ENCODE results near the gene GNG3. TPM values are rescaled to one million over a fixed set of nuclear protein-coding genes. Genes with fewer than 3 reads are reported as not detected.
A peak's percentile ranks its signal among the peaks of the same experiment; 100 is the strongest.

Gene GNG3
- total and polyA plus RNA-seq, 2 experiments from 2014 or later, result 0.23 to 1.2 TPM

GRCh38 chr11:62712861-62713260 is 5.4 kb downstream of the GNG3 start:
- no peak for DNase-seq (ENCODE audit: low spot score)
- Histone ChIP-seq H3K9me2 (replicated peaks; ENCODE audit: insufficient read depth) (no peaks in the 10 kb centered on the region), H3K9me3 (ENCODE audit: low read depth) (no peaks in the 10 kb centered on the region), H3K27me3 (no peaks in the 10 kb centered on the region), H3K4me1 (ENCODE audit: insufficient read depth) (peaks cover 38% of the 10 kb centered on the region), H3K79me2 (peaks cover 29% of the 10 kb centered on the region), H3K4me2 (peak overlapping the region; percentile 11), H3K36me3 (replicated peaks; ENCODE audit: insufficient read depth, low read depth) (no peaks in the 10 kb centered on the region), H2AFZ (no peak overlapping the region), H3K4me3 (no peak overlapping the region), H3K27ac (peak overlapping the region; percentile 74), H4K20me1 (ENCODE audit: insufficient read depth, poor library complexity, severe bottlenecking) (no peaks in the 10 kb centered on the region)
- WGBS (ENCODE audit: low lambda C conversion rate, missing lambda C conversion rate), result 79% methylated on average over 3 of the region's 3 CpGs
- TF ChIP-seq EZH2phosphoT487 (IDR thresholded peaks at IDR 0.05; ENCODE audit: low read depth, severe bottlenecking, unreplicated experiment) (no peak), EZH2 (IDR thresholded peaks at IDR 0.05; ENCODE audit: borderline replicate concordance) (no peak), CTCF (IDR thresholded peaks at IDR 0.05; ENCODE audit: poor library complexity) (no peak)

- H3K79me2 ChIP-seq, result peaks cover 29% of the 10 kb centered on the region
- H3K9me3 ChIP-seq (ENCODE audit: low read depth), result no peaks in the 10 kb centered on the region
- peaks cover 3% of the 10 kb centered on the region for H4K20me1 ChIP-seq (ENCODE audit: insufficient read depth, poor library complexity, severe bottlenecking)
- H3K4me3 ChIP-seq, result no peak overlapping the region
- no peaks in the 10 kb centered on the region for H3K36me3 ChIP-seq (replicated peaks; ENCODE audit: insufficient read depth, low read depth)
- H3K27ac ChIP-seq, result peak overlapping the region; percentile 74
- peaks cover 34% of the 10 kb centered on the region for H3K4me1 ChIP-seq (ENCODE audit: insufficient read depth)
- H3K9me2 ChIP-seq (replicated peaks; ENCODE audit: insufficient read depth), result no peaks in the 10 kb centered on the region
- peak overlapping the region; percentile 34 for H3K4me2 ChIP-seq
- peak; percentile 79 for DNase-seq (ENCODE audit: low spot score)
- no peak for TF ChIP-seq EZH2phosphoT487 (IDR thresholded peaks at IDR 0.05; ENCODE audit: low read depth, severe bottlenecking, unreplicated experiment)
- no peak for TF ChIP-seq EZH2 (IDR thresholded peaks at IDR 0.05; ENCODE audit: borderline replicate concordance)
- no peak for TF ChIP-seq CTCF (IDR thresholded peaks at IDR 0.05; ENCODE audit: poor library complexity)
- WGBS (ENCODE audit: low lambda C conversion rate, missing lambda C conversion rate), result 63% methylated on average over 2 of the region's 2 CpGs
- H3K27me3 ChIP-seq, result no peaks in the 10 kb centered on the region
- no peak overlapping the region for H2AFZ ChIP-seq
Observed at GRCh38 chr11:62713343-62713742, 5.9 kb downstream of the GNG3 start.

GRCh38 chr11:62715150-62716130 is 8.0 kb downstream of the GNG3 start:
- TF ChIP-seq EZH2phosphoT487 (IDR thresholded peaks at IDR 0.05; ENCODE audit: low read depth, severe bottlenecking, unreplicated experiment) (no peak), EZH2 (IDR thresholded peaks at IDR 0.05; ENCODE audit: borderline replicate concordance) (no peak), CTCF (IDR thresholded peaks at IDR 0.05; ENCODE audit: poor library complexity) (no peak)
- H3K4me3 ChIP-seq, result no peak overlapping the region
- H2AFZ ChIP-seq, result no peak overlapping the region
- H3K27me3 ChIP-seq, result no peaks in the 10 kb centered on the region
- peaks cover 50% of the 10 kb centered on the region for H3K79me2 ChIP-seq
- no peak for DNase-seq (ENCODE audit: low spot score)
- peaks cover 4% of the 10 kb centered on the region for H4K20me1 ChIP-seq (ENCODE audit: insufficient read depth, poor library complexity, severe bottlenecking)
- H3K9me2 ChIP-seq (replicated peaks; ENCODE audit: insufficient read depth), result no peaks in the 10 kb centered on the region
- H3K36me3 ChIP-seq (replicated peaks; ENCODE audit: insufficient read depth, low read depth), result no peaks in the 10 kb centered on the region
- no peaks in the 10 kb centered on the region for H3K9me3 ChIP-seq (ENCODE audit: low read depth)
- 94% methylated on average over 24 of the region's 24 CpGs for WGBS (ENCODE audit: low lambda C conversion rate, missing lambda C conversion rate)
- H3K4me2 ChIP-seq, result no peak overlapping the region
- H3K4me1 ChIP-seq (ENCODE audit: insufficient read depth), result peaks cover 22% of the 10 kb centered on the region
- no peak overlapping the region for H3K27ac ChIP-seq
